Activated naive CD8-positive, alpha-beta T cell treated with anti-CD3 and anti-CD28 coated beads, Interleukin-2, amount 50 U/mL, for 16 hours (primary cell): ENCODE results near the gene TOMM40.

Source experiments
- DNase-seq: peaks from one replicate; pipeline ENCODE4 v3.0.0-alpha.2; 2020; ENCODE audit warnings: low read depth, low spot score

Gene TOMM40

GRCh38 chr19:44927746-44928145 is 36.7 kb downstream of the TOMM40 start:
- DNase-seq, result no peak

- no peak for DNase-seq
These were observed 39.0 kb downstream of the TOMM40 start for GRCh38 chr19:44930088-44930487.

GRCh38 chr19:44931541-44931940 is 40.5 kb downstream of the TOMM40 start:
- DNase-seq, result no peak

- no peak for DNase-seq
These were observed 48.6 kb downstream of the TOMM40 start for GRCh38 chr19:44939668-44940067.

- DNase-seq, result no peak
These were observed 51.1 kb downstream of the TOMM40 start, which contains the start of gene APOC4 for GRCh38 chr19:44942067-44942571. APOC4 (plus strand) TSS chr19:44942237; CDS start chr19:44942278, 41 bp downstream.

- DNase-seq, result no peak
These were observed 52.8 kb downstream of the TOMM40 start for GRCh38 chr19:44943801-44944249.

GRCh38 chr19:44947041-44947581 is 56.1 kb downstream of the TOMM40 start:
- DNase-seq, result no peak

- DNase-seq, result no peak
These were observed 57.2 kb downstream of the TOMM40 start for GRCh38 chr19:44948237-44948636.

- DNase-seq, result no peak
These were observed 57.8 kb downstream of the TOMM40 start for GRCh38 chr19:44948763-44949374.

GRCh38 chr19:44949550-44949949 is 58.5 kb downstream of the TOMM40 start:
- no peak for DNase-seq

GRCh38 chr19:44951179-44952159 is 60.4 kb downstream of the TOMM40 start:
- DNase-seq, result peak; percentile 17
